CD14-positive monocyte (primary cell): ENCODE results near the gene POLR2C. TPM values are rescaled to one million over a fixed set of nuclear protein-coding genes. Genes with fewer than 3 reads are reported as not detected.

Source experiments
- DNase-seq, 3 donors: peaks; one replicate each; pipeline ENCODE4 v3.0.0-alpha.2; 2011 to 2022
- H2AFZ ChIP-seq: 2 replicates; pipeline ENCODE4 v1.6.0; 2012; ENCODE audit warnings: mild to moderate bottlenecking, low read depth, low read length, inconsistent platforms; ENCODE audit not compliant: insufficient read depth, poor library complexity, severe bottlenecking
- H3K27ac ChIP-seq, 2 donors: 1 replicate in 1 of 2; 2 replicates in 1 of 2; pipeline ENCODE4 v1.5.1; 2012 to 2013; ENCODE audit warnings: low read length in 2 of 2, control low read depth in 1 of 2, inconsistent platforms in 1 of 2, low read depth in 1 of 2, mild to moderate bottlenecking in 1 of 2
- H3K27me3 ChIP-seq, 2 donors: one replicate each; pipeline versions ENCODE4 v1.6.0 to v1.6.1; 2011 to 2013; ENCODE audit warnings: low read length in 2 of 2; ENCODE audit not compliant: control insufficient read depth in 2 of 2, insufficient read depth in 2 of 2
- H3K36me3 ChIP-seq, 2 donors: replicated peaks in 1 of 2; 1 replicate in 1 of 2; 2 replicates in 1 of 2; pipeline versions ENCODE4 v1.5.1 to v1.6.1; 2012 to 2013; ENCODE audit warnings: low read length in 2 of 2, control low read depth in 1 of 2, inconsistent platforms in 1 of 2, mild to moderate bottlenecking in 1 of 2; ENCODE audit not compliant: insufficient read depth in 2 of 2, control insufficient read depth in 1 of 2
- H3K4me1 ChIP-seq, 2 donors: 1 replicate in 1 of 2; 2 replicates in 1 of 2; pipeline versions ENCODE4 v1.5.1 to v1.6.1; 2012 to 2013; ENCODE audit warnings: low read length in 2 of 2, control low read depth in 1 of 2, inconsistent platforms in 1 of 2, mild to moderate bottlenecking in 1 of 2, moderate library complexity in 1 of 2; ENCODE audit not compliant: insufficient read depth in 2 of 2, control insufficient read depth in 1 of 2
- H3K4me2 ChIP-seq: replicated peaks from 2 replicates; pipeline ENCODE3; 2012; ENCODE audit warnings: low read length, moderate library complexity, mild to moderate bottlenecking; ENCODE audit not compliant: poor library complexity, severe bottlenecking; ENCODE audit errors: extremely low read depth
- H3K4me3 ChIP-seq, 3 experiments: fragments of 200-600 bp in 1 of 3; sonication (generic) in 1 of 3; replicated peaks in 1 of 3; 1 replicate in 2 of 3; 2 replicates in 1 of 3; pipeline ENCODE4 v1.5.1; 2011 to 2013; ENCODE audit warnings: low read length in 3 of 3, mild to moderate bottlenecking in 3 of 3, control low read depth in 2 of 3, low read depth in 2 of 3, inconsistent platforms in 1 of 3, moderate library complexity in 1 of 3
- H3K79me2 ChIP-seq: 2 replicates; pipeline ENCODE4 v1.6.0; 2012; ENCODE audit warnings: mild to moderate bottlenecking, control low read depth, inconsistent platforms, low read length, moderate library complexity; ENCODE audit not compliant: insufficient read depth
- H3K9ac ChIP-seq: 2 replicates; pipeline ENCODE4 v1.6.0; 2017; ENCODE audit warnings: low read length, mild to moderate bottlenecking; ENCODE audit not compliant: insufficient read depth, poor library complexity, severe bottlenecking
- H3K9me3 ChIP-seq, 2 donors: replicated peaks in 1 of 2; 1 replicate in 1 of 2; 2 replicates in 1 of 2; pipeline versions ENCODE4 v1.5.1 to v1.6.1; 2012 to 2013; ENCODE audit warnings: low read length in 2 of 2, control low read depth in 1 of 2; ENCODE audit not compliant: control insufficient read depth in 1 of 2, insufficient read depth in 1 of 2
- H4K20me1 ChIP-seq: 2 replicates; pipeline ENCODE4 v1.6.0; 2012; ENCODE audit warnings: mild to moderate bottlenecking, low read length, control low read depth, moderate library complexity; ENCODE audit not compliant: insufficient read depth
- H3K27ac Mint-ChIP-seq, 7 donors: one replicate each; pipeline ENCODE4 v1.8.0; 2020; ENCODE audit warnings: mild to moderate bottlenecking in 7 of 7, mixed read lengths in 7 of 7, moderate library complexity in 6 of 7, inconsistent platforms in 2 of 7
- H3K27me3 Mint-ChIP-seq, 3 donors: one replicate each; pipeline ENCODE4 v1.8.0; 2021 to 2022; ENCODE audit warnings: low read depth in 3 of 3, mild to moderate bottlenecking in 3 of 3, mixed read lengths in 3 of 3, moderate library complexity in 3 of 3, inconsistent platforms in 1 of 3
- H3K36me3 Mint-ChIP-seq, 2 donors: one replicate each; pipeline ENCODE4 v1.8.0; 2020; ENCODE audit warnings: mixed read lengths in 2 of 2, inconsistent platforms in 1 of 2, mild to moderate bottlenecking in 1 of 2
- H3K4me1 Mint-ChIP-seq: one replicate; pipeline ENCODE4 v1.8.0; 2020; ENCODE audit warnings: mild to moderate bottlenecking, mixed read lengths
- H3K4me3 Mint-ChIP-seq, 2 donors: one replicate each; pipeline ENCODE4 v1.8.0; 2020; ENCODE audit warnings: mild to moderate bottlenecking in 2 of 2, mixed read lengths in 2 of 2, moderate library complexity in 1 of 2
- H3K9me3 Mint-ChIP-seq, 7 donors: one replicate each; pipeline ENCODE4 v1.8.0; 2020 to 2022; ENCODE audit warnings: mixed read lengths in 7 of 7, mild to moderate bottlenecking in 6 of 7, moderate library complexity in 6 of 7, inconsistent platforms in 2 of 7
- WGBS: methylation state at CpG from one replicate; pipeline ENCODE4 v1.1.5; 2013; ENCODE audit warnings: missing lambda C conversion rate; ENCODE audit not compliant: insufficient coverage; 5-methylcytosine and 5-hydroxymethylcytosine counted together
- intact Hi-C, 2 donors: fragments of 100-400 bp; cut with micrococcal nuclease; formaldehyde crosslinking; loops; one replicate each; pipeline versions ENCODE4 v1.15.0 to v1.15.1; 2023
- polyA plus RNA-seq, 3 donors: library from polyadenylated mRNA; depleted of rRNA in 1 of 3; unstranded in 2 of 3; stranded (reverse) in 1 of 3; fragments of 300-500 nt in 2 of 3; fragments of >200 nt in 1 of 3; fragmentation: Illumina TruSeq in 2 of 3; gene quantifications; 1 replicate in 2 of 3; 2 replicates in 1 of 3; pipeline ENCODE4 v1.2.3, GENCODE V29; 2012 to 2021
- TF ChIP-seq, protein P1 (sequence below): fragments of 200-600 bp; IDR thresholded peaks from one replicate; pipeline ENCODE4 v1.8.0; 2022; ENCODE audit warnings: antibody characterized with exemption, mild to moderate bottlenecking

POLR2C gene
- polyA plus RNA-seq, 3 donors, result 22.6 to 51.3 (median 24.4) TPM

GRCh38 chr16:57502048-57502775 is 39.7 kb downstream of the POLR2C start:
- Mint-ChIP-seq H3K27me3 (peaks cover 0 to 5% (median 1%) of the 10 kb centered on the region in 3 donors), H3K36me3 (no peaks in the 10 kb centered on the region), H3K4me3 (no peak overlapping the region), H3K27ac (peak overlapping the region in 1 of 7 donors; percentile 54), H3K9me3 (no peaks in the 10 kb centered on the region), H3K4me1 (no peaks in the 10 kb centered on the region)
- Histone ChIP-seq H3K9me3 (no peaks in the 10 kb centered on the region), H3K4me1 (no peaks in the 10 kb centered on the region), H3K4me3 (no peak overlapping the region), H3K27me3 (no peaks in the 10 kb centered on the region), H3K79me2 (no peaks in the 10 kb centered on the region), H3K27ac (no peak overlapping the region), H4K20me1 (no peaks in the 10 kb centered on the region), H3K36me3 (no peaks in the 10 kb centered on the region), H3K4me2 (no peak overlapping the region), H2AFZ (no peak overlapping the region), H3K9ac (no peak overlapping the region)
- 95% methylated on average over 12 of the region's 12 CpGs for WGBS
- TF ChIP-seq, protein P1, sequence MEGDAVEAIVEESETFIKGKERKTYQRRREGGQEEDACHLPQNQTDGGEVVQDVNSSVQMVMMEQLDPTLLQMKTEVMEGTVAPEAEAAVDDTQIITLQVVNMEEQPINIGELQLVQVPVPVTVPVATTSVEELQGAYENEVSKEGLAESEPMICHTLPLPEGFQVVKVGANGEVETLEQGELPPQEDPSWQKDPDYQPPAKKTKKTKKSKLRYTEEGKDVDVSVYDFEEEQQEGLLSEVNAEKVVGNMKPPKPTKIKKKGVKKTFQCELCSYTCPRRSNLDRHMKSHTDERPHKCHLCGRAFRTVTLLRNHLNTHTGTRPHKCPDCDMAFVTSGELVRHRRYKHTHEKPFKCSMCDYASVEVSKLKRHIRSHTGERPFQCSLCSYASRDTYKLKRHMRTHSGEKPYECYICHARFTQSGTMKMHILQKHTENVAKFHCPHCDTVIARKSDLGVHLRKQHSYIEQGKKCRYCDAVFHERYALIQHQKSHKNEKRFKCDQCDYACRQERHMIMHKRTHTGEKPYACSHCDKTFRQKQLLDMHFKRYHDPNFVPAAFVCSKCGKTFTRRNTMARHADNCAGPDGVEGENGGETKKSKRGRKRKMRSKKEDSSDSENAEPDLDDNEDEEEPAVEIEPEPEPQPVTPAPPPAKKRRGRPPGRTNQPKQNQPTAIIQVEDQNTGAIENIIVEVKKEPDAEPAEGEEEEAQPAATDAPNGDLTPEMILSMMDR, result no peak
- intact Hi-C loops, result no loop called here
- DNase-seq, result no peak

- no peaks in the 10 kb centered on the region for H3K27me3 ChIP-seq
- H3K4me3 ChIP-seq, result no peak overlapping the region
- H3K4me1 ChIP-seq, result no peaks in the 10 kb centered on the region
- Mint-ChIP-seq H3K4me1 (no peaks in the 10 kb centered on the region), H3K27ac (peak overlapping the region in 1 of 7 donors; percentile 7), H3K4me3 (no peak overlapping the region), H3K27me3 (peaks cover 0 to 5% (median 3%) of the 10 kb centered on the region in 3 donors), H3K36me3 (no peaks in the 10 kb centered on the region), H3K9me3 (no peaks in the 10 kb centered on the region)
- H3K9me3 ChIP-seq, result no peaks in the 10 kb centered on the region
- intact Hi-C loops, result no loop called here
- H3K79me2 ChIP-seq, result no peaks in the 10 kb centered on the region
- H3K9ac ChIP-seq, result no peak overlapping the region
- H4K20me1 ChIP-seq, result no peaks in the 10 kb centered on the region
- TF ChIP-seq, protein P1, result no peak
- no peak for DNase-seq
- 95% methylated on average over 15 of the region's 15 CpGs for WGBS
- no peak overlapping the region for H2AFZ ChIP-seq
- H3K27ac ChIP-seq, result no peak overlapping the region
- H3K36me3 ChIP-seq, result no peaks in the 10 kb centered on the region
- no peak overlapping the region for H3K4me2 ChIP-seq
Measured at GRCh38 chr16:57503366-57503765, 40.9 kb downstream of the POLR2C start.
